Adipose tissue (tissue), 3 donors: ENCODE data around the gene BFAR. TPM values are rescaled to one million over a fixed set of nuclear protein-coding genes. Genes with fewer than 3 reads are reported as not detected.
"Not testable (repeated sequence)": the region's sequence is repeated elsewhere in the genome, so short reads cannot be mapped to it uniquely, and the experiment has no call there.

Experiments used
- H3K27ac ChIP-seq: one replicate; pipeline ENCODE4 v1.5.1; 2013; ENCODE audit warnings: low read depth, low read length
- WGBS, 3 donors: extraction: QIAGEN DNeasy Blood & Tissue Kit; methylation state at CpG; one replicate each; pipeline ENCODE4 v1.1.7; 2013; 5-methylcytosine and 5-hydroxymethylcytosine counted together
- polyA plus RNA-seq, 3 donors: library from polyadenylated mRNA; stranded (reverse); fragments of 200-250 nt; gene quantifications; one replicate each; pipeline ENCODE4 v1.2.3, GENCODE V29; 2013
- donor health status: healthy with polysubstance abuse.
- donor health status: Bipolar disorder and iron deficiency.
- donor health status: healthy.

Gene BFAR
- polyA plus RNA-seq, 3 donors: 33.6 to 47.2 (median 45.0) TPM

- 78 to 89% (median 81%) methylated on average over 11 of the region's 11 CpGs for whole genome bisulfite sequencing, 3 donors
These were observed 46.2 kb downstream of the BFAR start for GRCh38 chr16:14678748-14679497.

DNA sequence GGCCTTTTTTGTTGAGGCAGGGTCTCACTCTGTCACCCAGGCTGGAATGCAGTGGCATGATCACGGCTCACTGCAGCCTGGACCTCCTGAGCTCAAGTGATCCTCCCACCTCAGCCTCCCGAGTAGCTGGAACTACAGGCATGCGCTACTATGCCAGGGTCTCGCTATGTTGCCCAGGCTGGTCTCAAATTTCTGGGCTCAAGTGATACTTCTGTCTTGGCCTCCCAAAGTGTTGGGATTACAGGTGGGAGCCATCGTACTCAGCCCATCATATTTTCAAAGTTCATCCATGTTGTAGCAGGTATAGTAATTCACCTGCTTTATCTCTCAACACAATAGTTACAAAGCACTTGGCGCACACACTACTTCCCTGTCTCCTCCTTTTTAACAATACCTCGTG, 47.6 kb downstream of the BFAR start:
- WGBS, 3 donors: 87 to 89% (median 87%) methylated on average over 7 of the region's 7 CpGs
- not testable (repeated sequence) for H3K27ac ChIP-seq

More at GRCh38 chr16:14678748-14679497, 46.2 kb downstream of the BFAR start:
- H3K27ac ChIP-seq: no peak overlapping the region

GRCh38 chr16:14681115-14681514, 48.4 kb downstream of the BFAR start:
- 95 to 100% (median 97%) methylated on average over 4 of the region's 4 CpGs for WGBS, 3 donors
- no peak overlapping the region for H3K27ac ChIP-seq

DNA sequence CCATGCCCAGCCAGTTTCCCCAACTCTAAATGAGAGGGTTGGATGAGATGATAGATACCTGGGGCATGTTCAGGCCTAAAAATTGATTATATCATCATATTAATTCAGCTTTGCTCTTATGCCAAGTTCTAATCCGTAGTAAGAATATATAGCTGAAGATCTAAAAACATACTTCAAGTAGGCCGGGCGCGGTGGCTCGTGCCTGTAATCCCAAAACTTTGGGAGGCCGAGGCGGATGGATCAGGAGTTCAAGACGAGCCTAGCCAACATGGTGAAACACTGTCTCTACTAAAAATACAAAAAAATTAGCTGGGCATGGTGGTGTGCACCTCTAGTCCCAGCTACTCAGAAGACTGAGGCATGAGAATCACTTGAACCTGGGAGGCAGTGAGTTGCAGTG, 49.4 kb downstream of the BFAR start:
- 93 to 95% (median 95%) methylated on average over 8 of the region's 8 CpGs for WGBS, 3 donors
- no peak overlapping the region for H3K27ac ChIP-seq

DNA sequence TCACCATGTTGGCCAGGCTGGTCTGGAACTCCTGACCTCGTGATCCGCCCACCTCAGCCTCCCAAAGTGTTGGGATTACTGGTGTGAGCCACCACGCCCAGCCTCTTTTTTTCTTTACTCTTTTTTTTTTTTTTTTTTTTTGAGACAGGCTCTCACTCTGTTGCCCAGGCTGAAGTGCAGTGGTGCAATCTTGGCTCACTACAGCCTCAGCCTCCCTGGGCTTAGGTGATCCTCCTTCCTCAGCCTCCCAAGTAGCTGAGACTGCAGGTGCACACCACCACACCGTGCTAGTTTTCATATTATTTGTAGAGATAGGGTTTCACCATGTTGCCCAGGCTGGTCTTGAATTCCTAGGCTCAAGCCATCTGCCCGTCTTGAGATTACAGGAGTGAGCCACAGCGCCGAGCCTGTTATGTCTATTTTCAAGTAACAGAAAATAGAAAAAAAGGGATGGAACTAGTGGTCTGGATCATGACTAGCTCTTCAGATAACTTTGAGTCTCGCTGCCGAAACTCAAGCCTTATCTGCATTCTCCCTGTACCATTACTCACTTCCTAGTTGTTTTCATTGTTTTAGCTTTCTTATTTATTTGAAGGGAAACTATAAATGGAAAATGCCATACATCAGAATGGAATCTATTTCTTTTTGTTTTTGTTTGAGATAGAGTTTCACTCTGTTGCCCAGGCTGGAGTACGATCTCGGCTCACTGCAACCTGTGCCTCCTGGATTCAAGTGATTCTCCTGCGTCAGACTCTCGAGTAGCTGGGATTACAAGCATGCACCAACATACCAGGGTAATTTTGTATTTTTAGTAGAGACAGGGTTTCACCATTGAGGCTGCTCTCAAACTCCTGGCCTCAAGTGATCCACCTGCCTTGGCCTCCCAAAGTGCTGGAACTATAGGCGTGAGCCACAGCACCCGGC, 53.4 kb downstream of the BFAR start:
- 77 to 90% (median 80%) methylated on average over 15 of the region's 15 CpGs for WGBS, 3 donors
- H3K27ac ChIP-seq: not testable (repeated sequence)

- not testable (repeated sequence) for H3K27ac ChIP-seq
- WGBS, 3 donors: no CpG with 5 or more reads among the region's 28 CpGs
These were observed 61.4 kb downstream of the BFAR start, which contains the start of gene PLA2G10 for GRCh38 chr16:14694129-14694528. Gene PLA2G10, minus strand, starts transcription at chr16:14694308. Its CDS starts 79 bp downstream, at chr16:14694229.

DNA sequence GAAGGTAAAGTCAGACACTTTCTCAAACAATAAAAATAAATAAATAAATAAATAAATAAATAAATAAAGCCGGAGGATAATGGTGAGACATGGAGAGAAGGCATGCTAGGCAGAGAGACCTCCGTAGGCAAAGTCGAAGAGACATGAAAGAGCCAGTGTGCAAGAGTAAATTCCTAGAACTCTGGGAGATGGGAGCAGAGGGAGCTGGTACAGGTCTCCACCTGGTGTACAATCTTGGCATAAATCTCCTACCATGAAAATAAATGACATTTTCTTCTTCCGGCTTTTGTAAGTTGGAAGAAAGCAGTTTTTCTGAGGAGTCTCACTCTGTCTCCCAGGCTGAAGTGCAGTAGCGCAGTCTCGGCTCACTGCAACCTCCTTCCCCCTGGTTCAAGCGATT, 69.1 kb downstream of the BFAR start:
- not testable (repeated sequence) for H3K27ac ChIP-seq
- 38 to 80% (median 63%) methylated on average over 1 to 2 of the region's 7 CpGs for WGBS, 3 donors

- WGBS, 3 donors: no CpG with 5 or more reads among the region's 11 CpGs
- H3K27ac ChIP-seq: not testable (repeated sequence)
These were observed 69.9 kb downstream of the BFAR start for GRCh38 chr16:14702672-14703071.

DNA sequence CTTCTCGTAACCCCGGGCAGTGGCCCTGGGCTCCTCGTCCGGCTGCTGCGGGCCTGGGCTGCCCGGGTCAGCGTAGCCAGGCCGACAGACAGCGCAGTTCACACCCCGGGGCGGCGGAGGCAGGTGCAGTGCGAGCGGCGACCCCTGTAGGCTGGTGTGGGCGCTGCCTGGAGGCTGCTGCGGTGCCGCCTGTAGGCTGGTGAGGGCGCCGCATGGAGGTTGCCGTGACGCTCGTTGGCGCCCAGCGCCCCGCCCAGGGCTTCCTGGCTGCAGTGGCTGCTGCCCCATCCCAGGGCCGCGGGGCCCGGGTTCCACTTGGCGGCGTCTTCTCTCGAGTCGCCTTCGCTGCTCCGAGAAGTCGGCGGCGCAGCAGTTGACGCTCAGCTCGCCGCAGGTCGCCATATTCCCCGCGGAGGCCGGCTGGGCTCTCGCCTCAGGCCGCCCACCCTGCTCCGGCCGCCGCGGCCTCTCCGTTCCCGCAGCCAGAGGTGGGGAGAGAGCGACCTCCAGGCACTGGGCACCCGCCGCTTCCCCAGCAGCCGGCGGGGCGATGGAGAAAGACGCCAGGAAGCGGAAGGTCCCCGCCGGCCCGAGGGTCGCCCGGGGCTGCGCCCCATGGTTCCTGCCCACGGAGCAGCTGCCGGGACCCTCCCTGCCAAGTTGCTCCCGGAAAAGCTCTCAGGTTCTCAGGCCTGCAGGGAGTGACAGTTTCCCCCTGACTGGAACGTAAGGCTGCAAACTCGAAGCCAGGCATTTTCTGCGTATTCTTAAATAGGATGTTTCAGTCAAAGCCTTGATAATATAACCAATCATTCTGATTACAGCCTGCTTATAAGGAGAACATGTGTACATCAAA, 70.6 kb downstream of the BFAR start, which contains the start of gene NPIPA3:
Gene NPIPA3, plus strand, starts transcription at position 256 of the 856 bp plus-strand sequence. CDS start 5,533 bp downstream, outside the sequence.
- not testable (repeated sequence) for H3K27ac ChIP-seq
- WGBS, 3 donors: no CpG with 5 or more reads among the region's 73 CpGs

Other genes with a start within 250 kb of the BFAR start
- gene PARN, start 2.7 kb upstream of the BFAR start, polyA plus RNA-seq: 10 to 100 TPM; 10.6 to 16.6 (median 13.2) TPM
- 1 to 10 TPM in 2 of 3 donors, not detected in 1; 1.0 to 5.0 TPM for gene PLA2G10, start 61.4 kb downstream of the BFAR start, polyA plus RNA-seq
- gene NPIPA3, start 70.5 kb downstream of the BFAR start, polyA plus RNA-seq: 1 to 10 TPM in 2 of 3 donors, under 1 TPM in 1; 0.32 to 3.1 (median 2.6) TPM
- 1 to 10 TPM in 2 of 3 donors, under 1 TPM in 1; 0.52 to 1.8 (median 1.4) TPM for gene NPIPA2, start 109.6 kb downstream of the BFAR start, polyA plus RNA-seq
- gene NOMO1, start 200.8 kb downstream of the BFAR start, polyA plus RNA-seq: 10 to 100 TPM; 16.4 to 89.0 (median 28.7) TPM